ENCODE results near the gene IRF2.

DNA sequence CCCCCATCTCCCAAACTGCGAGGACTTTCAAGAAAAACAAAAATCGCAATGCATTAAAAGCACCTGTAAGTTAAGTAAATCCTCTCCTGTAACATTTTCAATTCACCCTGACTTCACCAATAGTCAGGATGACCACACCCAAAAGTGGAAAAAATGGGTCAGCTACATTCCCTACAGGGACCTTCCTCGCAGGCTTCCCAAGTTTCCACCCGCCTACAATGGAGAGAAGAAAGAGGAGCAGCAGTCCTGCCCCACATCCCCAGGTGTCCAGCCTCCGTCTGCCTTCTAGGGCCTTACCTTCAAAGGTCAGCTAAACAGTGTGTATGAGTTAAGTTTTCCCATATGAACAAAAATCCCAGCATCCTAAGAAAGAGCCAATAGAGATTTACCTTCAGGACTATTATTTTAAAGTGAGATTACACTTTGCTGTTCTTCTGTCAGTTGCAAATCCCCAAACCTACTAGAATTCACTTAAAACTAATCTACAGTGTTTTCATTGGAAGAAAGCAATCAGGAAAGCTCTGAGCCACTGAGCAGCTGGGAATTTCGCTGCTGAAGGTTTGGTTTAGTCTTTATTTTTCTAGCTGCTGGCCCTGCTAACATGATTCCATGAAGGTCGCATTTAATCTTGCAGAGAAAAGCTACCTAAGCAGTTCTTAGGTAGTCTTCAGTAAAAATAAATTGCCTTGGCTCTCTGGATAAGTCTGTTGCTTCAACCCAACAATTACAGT, 12.5 kb downstream of the IRF2 start:
- TF ChIP-seq, protein P1, sequence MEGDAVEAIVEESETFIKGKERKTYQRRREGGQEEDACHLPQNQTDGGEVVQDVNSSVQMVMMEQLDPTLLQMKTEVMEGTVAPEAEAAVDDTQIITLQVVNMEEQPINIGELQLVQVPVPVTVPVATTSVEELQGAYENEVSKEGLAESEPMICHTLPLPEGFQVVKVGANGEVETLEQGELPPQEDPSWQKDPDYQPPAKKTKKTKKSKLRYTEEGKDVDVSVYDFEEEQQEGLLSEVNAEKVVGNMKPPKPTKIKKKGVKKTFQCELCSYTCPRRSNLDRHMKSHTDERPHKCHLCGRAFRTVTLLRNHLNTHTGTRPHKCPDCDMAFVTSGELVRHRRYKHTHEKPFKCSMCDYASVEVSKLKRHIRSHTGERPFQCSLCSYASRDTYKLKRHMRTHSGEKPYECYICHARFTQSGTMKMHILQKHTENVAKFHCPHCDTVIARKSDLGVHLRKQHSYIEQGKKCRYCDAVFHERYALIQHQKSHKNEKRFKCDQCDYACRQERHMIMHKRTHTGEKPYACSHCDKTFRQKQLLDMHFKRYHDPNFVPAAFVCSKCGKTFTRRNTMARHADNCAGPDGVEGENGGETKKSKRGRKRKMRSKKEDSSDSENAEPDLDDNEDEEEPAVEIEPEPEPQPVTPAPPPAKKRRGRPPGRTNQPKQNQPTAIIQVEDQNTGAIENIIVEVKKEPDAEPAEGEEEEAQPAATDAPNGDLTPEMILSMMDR (IDR thresholded peaks at IDR 0.05), result no peak
- no peak for TF ChIP-seq EZH2 (IDR thresholded peaks at IDR 0.05)

All from neural progenitor cell (in vitro differentiated cells).